GM23338 (cell line): ENCODE data around the gene PTPN13. TPM values are rescaled to one million over a fixed set of nuclear protein-coding genes. Genes with fewer than 3 reads are reported as not detected.

Experiments used
- ATAC-seq: fragments of 200-7000 bp; cut with Tn5 transposase; 3 replicates; pipeline ENCODE4 v1.9.1; 2020
- DNase-seq: peaks from one replicate; pipeline ENCODE4 v3.0.0-alpha.2; 2015; ENCODE audit warnings: low spot score
- H2AFZ ChIP-seq: fragments of 200-600 bp; sonication (generic); 2 replicates; pipeline ENCODE4 v1.8.0; 2016; ENCODE audit warnings: antibody characterized with exemption, mild to moderate bottlenecking, moderate library complexity
- H3F3A ChIP-seq: fragments of 200-600 bp; sonication (generic); replicated peaks from 2 replicates; pipeline ENCODE4 v1.8.0; 2017; ENCODE audit warnings: antibody characterized with exemption, mixed run types, low read depth
- H3K27ac ChIP-seq: fragments of 200-600 bp; sonication (generic); 2 replicates; pipeline ENCODE4 v1.6.1; 2016; ENCODE audit warnings: low read depth
- H3K27me3 ChIP-seq: fragments of 200-600 bp; sonication (generic); 2 replicates; pipeline ENCODE4 v1.8.0; 2016; ENCODE audit warnings: mild to moderate bottlenecking, mixed run types, moderate library complexity; ENCODE audit not compliant: insufficient read depth
- H3K36me3 ChIP-seq: fragments of 200-600 bp; sonication (generic); 2 replicates; pipeline ENCODE4 v1.8.0; 2016; ENCODE audit warnings: mild to moderate bottlenecking; ENCODE audit not compliant: insufficient read depth
- H3K4me1 ChIP-seq: fragments of 200-600 bp; sonication (generic); 2 replicates; pipeline ENCODE4 v1.8.0; 2016; ENCODE audit warnings: mild to moderate bottlenecking, moderate library complexity; ENCODE audit not compliant: insufficient read depth
- H3K4me2 ChIP-seq: fragments of 200-600 bp; sonication (generic); 2 replicates; pipeline ENCODE4 v1.7.1; 2017; ENCODE audit warnings: mixed run types
- H3K4me3 ChIP-seq: fragments of 200-600 bp; sonication (generic); 2 replicates; pipeline ENCODE4 v1.6.1; 2016; ENCODE audit warnings: mixed run types
- H3K79me2 ChIP-seq: fragments of 200-600 bp; sonication (generic); replicated peaks from 2 replicates; pipeline ENCODE4 v1.8.0; 2017; ENCODE audit warnings: mild to moderate bottlenecking; ENCODE audit not compliant: insufficient read depth
- H3K9me2 ChIP-seq: fragments of 200-600 bp; sonication (generic); 2 replicates; pipeline ENCODE4 v1.8.0; 2017; ENCODE audit not compliant: insufficient read depth
- H4K20me1 ChIP-seq: fragments of 200-600 bp; sonication (generic); replicated peaks from 2 replicates; pipeline ENCODE4 v1.8.0; 2017; ENCODE audit warnings: mild to moderate bottlenecking; ENCODE audit not compliant: insufficient read depth
- H3K27ac Mint-ChIP-seq: 2 replicates; pipeline ENCODE4 v1.8.0; 2020; ENCODE audit warnings: inconsistent platforms, mild to moderate bottlenecking, moderate library complexity, mixed read lengths
- H3K27me3 Mint-ChIP-seq: 3 replicates; pipeline ENCODE4 v1.8.0; 2022; ENCODE audit warnings: low read depth, mild to moderate bottlenecking, moderate library complexity, mixed read lengths, inconsistent platforms; ENCODE audit not compliant: insufficient read depth, poor library complexity
- H3K36me3 Mint-ChIP-seq: 3 replicates; pipeline ENCODE4 v1.8.0; 2021; ENCODE audit warnings: low read depth, mild to moderate bottlenecking, inconsistent platforms, moderate library complexity, mixed read lengths
- H3K4me1 Mint-ChIP-seq: 3 replicates; pipeline ENCODE4 v1.8.0; 2020; ENCODE audit warnings: mild to moderate bottlenecking, inconsistent platforms, mixed read lengths
- H3K4me3 Mint-ChIP-seq: 3 replicates; pipeline ENCODE4 v1.8.0; 2021; ENCODE audit warnings: moderate library complexity, mild to moderate bottlenecking, inconsistent platforms, mixed read lengths
- H3K9me3 Mint-ChIP-seq: 3 replicates; pipeline ENCODE4 v1.8.0; 2020; ENCODE audit warnings: moderate library complexity, mild to moderate bottlenecking, inconsistent platforms, mixed read lengths
- CREB1 ChIP-seq: fragments of 250-450 bp; sonication (Bioruptor Pico); IDR thresholded peaks from 2 replicates; pipeline ENCODE4 v1.5.0; 2020; ENCODE audit warnings: low read depth, mild to moderate bottlenecking, moderate library complexity
- ETS1 ChIP-seq: IDR thresholded peaks from 2 replicates; pipeline ENCODE4 v1.6.1; 2016; ENCODE audit warnings: antibody characterized with exemption
- EZH2 ChIP-seq: fragments of 200-600 bp; sonication (generic); IDR thresholded peaks from one replicate; pipeline ENCODE4 v1.8.0; 2017; ENCODE audit warnings: antibody characterized with exemption, mild to moderate bottlenecking, low read depth; ENCODE audit not compliant: unreplicated experiment
- JUNB ChIP-seq: IDR thresholded peaks from one replicate; pipeline ENCODE4 v1.6.1; 2016; ENCODE audit warnings: antibody characterized with exemption; ENCODE audit not compliant: unreplicated experiment
- NANOG ChIP-seq: IDR thresholded peaks from 2 replicates; pipeline ENCODE4 v1.6.1; 2016; ENCODE audit warnings: antibody characterized with exemption, borderline replicate concordance
- POLR2AphosphoS5 ChIP-seq: IDR thresholded peaks from 2 replicates; pipeline ENCODE4 v1.6.1; 2016; ENCODE audit warnings: antibody characterized with exemption, low read depth
- REST ChIP-seq: IDR thresholded peaks from one replicate; pipeline ENCODE4 v1.6.1; 2018; ENCODE audit warnings: antibody characterized with exemption; ENCODE audit not compliant: unreplicated experiment
- STAT1 ChIP-seq: IDR thresholded peaks from one replicate; pipeline ENCODE4 v1.6.1; 2016; ENCODE audit warnings: antibody characterized with exemption; ENCODE audit not compliant: unreplicated experiment
- ZNF114 ChIP-seq: fragments of 250-450 bp; sonication (Bioruptor Pico); IDR thresholded peaks from 2 replicates; pipeline ENCODE4 v1.5.0; 2020; ENCODE audit warnings: mild to moderate bottlenecking, moderate library complexity
- ZNF331 ChIP-seq: fragments of 250-450 bp; sonication (Bioruptor Pico); IDR thresholded peaks from 2 replicates; pipeline ENCODE4 v1.5.0; 2020; ENCODE audit warnings: low read depth, mild to moderate bottlenecking, moderate library complexity
- polyA plus RNA-seq: library from polyadenylated mRNA; unstranded; fragments of >200 nt; fragmentation: Nextera tagmentation; extraction: Ambion mirVana; gene quantifications from 2 replicates; pipeline ENCODE4 v1.2.1, GENCODE V29; 2016
- total RNA-seq: library from RNA; depleted of rRNA; stranded (reverse); fragments of >200 nt; shearing (Covaris generic); gene quantifications from 2 replicates; pipeline ENCODE4 v1.2.3, GENCODE V29; 2014

PTPN13 gene
- total and polyA plus RNA-seq, 2 experiments from 2014 or later: 12.6 to 49.9 TPM

- H3K36me3 Mint-ChIP-seq: no peaks in the 10 kb centered on the region
- peaks cover 44% of the 10 kb centered on the region for H3K79me2 ChIP-seq
- TF ChIP-seq REST (no peak), JUNB (no peak), STAT1 (no peak)
Measured at GRCh38 chr4:86627462-86628135, 33.5 kb downstream of the PTPN13 start.

GRCh38 chr4:86630629-86631028 is 36.5 kb downstream of the PTPN13 start:
- DNase-seq (no peak), ATAC-seq (no peak)
- Mint-ChIP-seq H3K4me1 (0 out of 3 replicates have a peak, but pooled peaks cover 4% of the 10 kb centered on the region), H3K36me3 (peaks cover 9% of the 10 kb centered on the region), H3K9me3 (no peaks in the 10 kb centered on the region; the same call in 2 of the 3 replicates), H3K27me3 (no peaks in the 10 kb centered on the region), H3K27ac (no peak overlapping the region), H3K4me3 (no peak overlapping the region)
- Histone ChIP-seq H3K9me2 (no peaks in the 10 kb centered on the region), H3K27ac (no peak overlapping the region), H3K79me2 (peaks cover 30% of the 10 kb centered on the region), H3K4me3 (no peak overlapping the region), H4K20me1 (no peaks in the 10 kb centered on the region; the same call in 1 of the 2 replicates), H3K27me3 (no peaks in the 10 kb centered on the region), H3K36me3 (no peaks in the 10 kb centered on the region), H3F3A (no peaks in the 10 kb centered on the region), H2AFZ (no peak overlapping the region), H3K4me1 (no peaks in the 10 kb centered on the region), H3K4me2 (no peak overlapping the region)
- TF ChIP-seq EZH2 (no peak), ETS1 (no peak), ZNF114 (CRISPR knock-in tag) (no peak), NANOG (no peak), REST (no peak), ZNF331 (CRISPR knock-in tag) (no peak), CREB1 (no peak), JUNB (no peak), POLR2AphosphoS5 (no peak)

More at GRCh38 chr4:86627462-86628135, 33.5 kb downstream of the PTPN13 start:
- DNase-seq (no peak), ATAC-seq (no peak)
- Histone ChIP-seq H3K4me1 (no peaks in the 10 kb centered on the region), H3K9me2 (no peaks in the 10 kb centered on the region), H3K27ac (no peak overlapping the region), H3K4me3 (no peak overlapping the region), H3K27me3 (no peaks in the 10 kb centered on the region), H3K4me2 (no peak overlapping the region), H2AFZ (no peak overlapping the region), H3F3A (no peaks in the 10 kb centered on the region), H4K20me1 (peaks cover 7% of the 10 kb centered on the region; the same call in 1 of the 2 replicates), H3K36me3 (no peaks in the 10 kb centered on the region)
- no peaks in the 10 kb centered on the region for H3K9me3 Mint-ChIP-seq
- peaks cover 19% of the 10 kb centered on the region for H3K4me1 Mint-ChIP-seq
- H3K27ac Mint-ChIP-seq: no peak overlapping the region
- H3K4me3 Mint-ChIP-seq: no peak overlapping the region
- H3K27me3 Mint-ChIP-seq: no peaks in the 10 kb centered on the region
